ENCODE data around the gene PSPH. TPM values are rescaled to one million over a fixed set of nuclear protein-coding genes. Genes with fewer than 3 reads are reported as not detected.

Gene PSPH
- total and polyA plus RNA-seq, 10 of the 15 experiments (the other 5 are each of a cell fraction or from before 2014, with no cell fraction given) = 5.2 to 36.4 (median 23.9) TPM

- POLR2A ChIA-PET = no interaction called here
- Histone ChIP-seq H3K79me2 (ENCODE audit: control insufficient read depth, insufficient read depth, low read length) (no peaks in the 10 kb centered on the region), H2AFZ (ENCODE audit: control insufficient read depth, low read depth, low read length) (no peak overlapping the region), H3K4me1 (ENCODE audit: control insufficient read depth, insufficient read depth, low read length) (no peaks in the 10 kb centered on the region), H3K27ac (ENCODE audit: control insufficient read depth, insufficient read depth) (no peak overlapping the region), H4K20me1 (ENCODE audit: control insufficient read depth, insufficient read depth) (no peaks in the 10 kb centered on the region), H3K9ac (ENCODE audit: control insufficient read depth, insufficient read depth, low read length) (no peak overlapping the region), H3K9me3 (replicated peaks; ENCODE audit: control insufficient read depth, insufficient read depth, low read length) (no peaks in the 10 kb centered on the region), H3K36me3 (ENCODE audit: control insufficient read depth in 2 of 2, insufficient read depth in 2 of 2, low read length in 1 of 2) (peaks cover 3 to 9% of the 10 kb centered on the region in 2 experiments), H3K27me3 (replicated peaks in 1 of 2; ENCODE audit: control insufficient read depth in 2 of 2, insufficient read depth in 2 of 2, low read length in 1 of 2) (no peaks in the 10 kb centered on the region), H3K4me3 (no peak overlapping the region), H3K4me2 (ENCODE audit: control insufficient read depth, insufficient read depth) (no peak overlapping the region)
- BruUV-seq (replicated peaks) = no TSS peak
- intact Hi-C loops (cut with micrococcal nuclease; ENCODE audit: unreplicated experiment) = no loop called here
- ATAC-seq = no peak
- SMC1A ChIA-PET (ENCODE audit: uncharacterized antibody, unreplicated experiment) = no interaction called here
- WGBS (ENCODE audit: insufficient coverage, insufficient replicate concordance, low lambda C conversion rate, missing lambda C conversion rate) = 99% methylated on average over 15 of the region's 16 CpGs
- no peak for TF ChIP-seq NR2F1 (conservative IDR thresholded peaks at IDR 0.05)
- TF ChIP-seq POLR2A (IDR thresholded peaks at IDR 0.05; ENCODE audit: low read depth, low read length) = peak; percentile 52
- no peak for DNase-seq (ENCODE audit: low read depth, low spot score)
- RAD21 ChIA-PET (ENCODE audit: unreplicated experiment) = no interaction called here
- CTCF ChIA-PET = interaction anchor here (0.6 kb wide), 1 partner anchor 74 kb away, joined by 3 read pairs; no protein-coding TSS in a partner anchor
- no peak for FAIRE-seq
- in situ Hi-C loops (cut with MboI) = no loop called here
Observed at GRCh38 chr7:56078196-56078595, 27.0 kb upstream of the PSPH start.

- H3K9me3 ChIP-seq (replicated peaks; ENCODE audit: control insufficient read depth, insufficient read depth, low read length) = no peaks in the 10 kb centered on the region
- no peak overlapping the region for H3K9ac ChIP-seq (ENCODE audit: control insufficient read depth, insufficient read depth, low read length)
- ChIA-PET POLR2A (no interaction called here), RAD21 (ENCODE audit: unreplicated experiment) (no interaction called here), SMC1A (ENCODE audit: uncharacterized antibody, unreplicated experiment) (no interaction called here), CTCF (interaction anchor here (0.6 to 1.0 kb wide), 2 partner anchors 37 to 73 kb away, joined by 3 read pairs; no protein-coding TSS in a partner anchor)
- no TSS peak for BruUV-seq (replicated peaks)
- H3K27ac ChIP-seq (ENCODE audit: control insufficient read depth, insufficient read depth) = no peak overlapping the region
- intact Hi-C loops (cut with micrococcal nuclease; ENCODE audit: unreplicated experiment) (no loop called here), in situ Hi-C loops (cut with MboI) (no loop called here)
- no peak for TF ChIP-seq IRF4 (IDR thresholded peaks at IDR 0.05; ENCODE audit: low read depth, low read length)
- no peak for TF ChIP-seq ATF3 (IDR thresholded peaks at IDR 0.05; ENCODE audit: borderline replicate concordance, extremely low read depth, low read depth, low read length)
- no peak for TF ChIP-seq PML (IDR thresholded peaks at IDR 0.05; ENCODE audit: low read length)
- no peak for TF ChIP-seq ATF2 (IDR thresholded peaks at IDR 0.05; ENCODE audit: low read length)
- TF ChIP-seq JUNB (IDR thresholded peaks at IDR 0.05) = no peak
- TF ChIP-seq NBN (IDR thresholded peaks at IDR 0.05) = no peak
- TF ChIP-seq MTA2 (IDR thresholded peaks at IDR 0.05; ENCODE audit: low read depth) = no peak
- no peak for TF ChIP-seq RB1 (IDR thresholded peaks at IDR 0.05; ENCODE audit: borderline replicate concordance)
- TF ChIP-seq SIN3A (IDR thresholded peaks at IDR 0.05; ENCODE audit: low read depth, low read length) = no peak
- no peaks in the 10 kb centered on the region for H3K4me1 ChIP-seq (ENCODE audit: control insufficient read depth, insufficient read depth, low read length)
- FAIRE-seq (no peak), DNase-seq (ENCODE audit: low read depth, low spot score) (no peak), ATAC-seq (no peak)
- 75% methylated on average over 3 of the region's 3 CpGs for WGBS (ENCODE audit: insufficient coverage, insufficient replicate concordance, low lambda C conversion rate, missing lambda C conversion rate)
- H3K27me3 ChIP-seq (replicated peaks in 1 of 2; ENCODE audit: control insufficient read depth in 2 of 2, insufficient read depth in 2 of 2, low read length in 1 of 2) = no peaks in the 10 kb centered on the region
- H2AFZ ChIP-seq (ENCODE audit: control insufficient read depth, low read depth, low read length) = no peak overlapping the region
- no peaks in the 10 kb centered on the region for H4K20me1 ChIP-seq (ENCODE audit: control insufficient read depth, insufficient read depth)
- H3K4me3 ChIP-seq = no peak overlapping the region
- peaks cover 3 to 12% of the 10 kb centered on the region in 2 experiments for H3K36me3 ChIP-seq (ENCODE audit: control insufficient read depth in 2 of 2, insufficient read depth in 2 of 2, low read length in 1 of 2)
- H3K79me2 ChIP-seq (ENCODE audit: control insufficient read depth, insufficient read depth, low read length) = no peaks in the 10 kb centered on the region
- no peak overlapping the region for H3K4me2 ChIP-seq (ENCODE audit: control insufficient read depth, insufficient read depth)
Observed at GRCh38 chr7:56077681-56078080, 26.4 kb upstream of the PSPH start.

Measured in GM12878 (cell line).